Measurements from ENCODE around the gene GRHL3. TPM values are rescaled to one million over a fixed set of nuclear protein-coding genes. Genes with fewer than 3 reads are reported as not detected.

Gene GRHL3
- total RNA-seq, 4 donors from 2014 or later: not detected

DNA sequence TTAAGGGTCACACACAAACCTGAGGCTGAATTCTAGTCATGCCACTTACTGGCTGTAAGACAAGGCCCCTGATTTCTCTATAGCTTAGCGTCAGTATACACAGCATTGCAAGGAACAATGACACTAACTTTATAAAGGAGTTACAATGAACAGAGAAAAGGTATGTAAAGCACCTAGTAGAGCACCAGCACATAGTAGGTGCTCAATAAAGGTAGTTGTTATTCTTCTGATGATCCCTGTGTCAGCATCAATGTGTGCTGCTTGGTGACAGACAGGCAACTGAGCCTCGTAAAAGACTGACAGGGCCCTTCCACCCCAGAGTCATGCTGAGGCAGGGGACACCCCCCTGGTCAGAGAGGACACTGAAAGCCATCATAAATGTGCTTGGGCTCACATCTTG lies 43.2 kb downstream of the GRHL3 start:
- no peak for DNase-seq (ENCODE audit: low spot score in 2 of 2)
- Histone ChIP-seq H3K27ac (no peak overlapping the region), H3K4me3 (no peak overlapping the region), H3K9me3 (no peaks in the 10 kb centered on the region), H3K27me3 (no peaks in the 10 kb centered on the region), H3K4me1 (peaks cover 0 to 8% (median 0%) of the 10 kb centered on the region in 4 donors), H3K36me3 (peaks cover 0 to 28% (median 0%) of the 10 kb centered on the region in 3 donors)
- 88 to 92% methylated on average over 2 of the region's 2 CpGs for WGBS, 2 donors
- no peak for TF ChIP-seq POLR2A (IDR thresholded peaks at IDR 0.05)
- TF ChIP-seq, protein P1, sequence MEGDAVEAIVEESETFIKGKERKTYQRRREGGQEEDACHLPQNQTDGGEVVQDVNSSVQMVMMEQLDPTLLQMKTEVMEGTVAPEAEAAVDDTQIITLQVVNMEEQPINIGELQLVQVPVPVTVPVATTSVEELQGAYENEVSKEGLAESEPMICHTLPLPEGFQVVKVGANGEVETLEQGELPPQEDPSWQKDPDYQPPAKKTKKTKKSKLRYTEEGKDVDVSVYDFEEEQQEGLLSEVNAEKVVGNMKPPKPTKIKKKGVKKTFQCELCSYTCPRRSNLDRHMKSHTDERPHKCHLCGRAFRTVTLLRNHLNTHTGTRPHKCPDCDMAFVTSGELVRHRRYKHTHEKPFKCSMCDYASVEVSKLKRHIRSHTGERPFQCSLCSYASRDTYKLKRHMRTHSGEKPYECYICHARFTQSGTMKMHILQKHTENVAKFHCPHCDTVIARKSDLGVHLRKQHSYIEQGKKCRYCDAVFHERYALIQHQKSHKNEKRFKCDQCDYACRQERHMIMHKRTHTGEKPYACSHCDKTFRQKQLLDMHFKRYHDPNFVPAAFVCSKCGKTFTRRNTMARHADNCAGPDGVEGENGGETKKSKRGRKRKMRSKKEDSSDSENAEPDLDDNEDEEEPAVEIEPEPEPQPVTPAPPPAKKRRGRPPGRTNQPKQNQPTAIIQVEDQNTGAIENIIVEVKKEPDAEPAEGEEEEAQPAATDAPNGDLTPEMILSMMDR (IDR thresholded peaks at IDR 0.05): no peak

DNA sequence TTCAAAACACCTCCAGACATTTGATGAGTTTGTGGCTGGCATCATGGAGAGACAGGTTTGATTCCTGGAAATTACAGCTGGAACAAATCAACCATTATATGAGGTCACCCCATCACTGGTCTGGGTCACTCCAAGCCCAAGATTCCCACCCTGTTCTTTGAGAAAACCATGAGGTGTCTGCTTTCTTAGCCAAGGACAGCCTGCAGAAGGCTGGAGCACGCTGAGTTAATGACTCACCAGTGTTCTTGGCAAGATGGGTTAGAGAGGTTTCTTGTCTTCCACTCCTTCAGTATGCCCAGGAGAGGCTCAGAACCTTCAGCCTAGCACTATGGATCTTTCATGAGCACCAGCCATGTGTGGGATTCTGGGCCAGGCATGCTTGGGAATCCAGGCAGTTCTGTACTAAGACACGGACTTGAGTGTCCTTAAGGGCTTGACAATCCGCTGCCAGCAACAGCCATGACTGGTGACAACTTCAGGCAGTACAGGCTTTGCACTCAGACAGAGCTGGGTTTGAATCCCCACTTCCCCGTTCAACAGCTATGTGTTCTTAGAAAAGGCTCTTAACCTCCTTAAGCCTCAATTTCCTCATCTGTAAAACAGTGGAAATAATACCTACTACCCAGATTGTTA lies 43.9 kb downstream of the GRHL3 start:
- H3K36me3 ChIP-seq: peaks cover 0 to 21% (median 0%) of the 10 kb centered on the region in 3 donors
- WGBS, 2 donors: 64 to 77% methylated on average over 4 of the region's 4 CpGs
- H3K4me1 ChIP-seq: peaks cover 0 to 8% (median 0%) of the 10 kb centered on the region in 4 donors
- no peaks in the 10 kb centered on the region for H3K9me3 ChIP-seq
- TF ChIP-seq EP300 (IDR thresholded peaks at IDR 0.05) (peak in 1 of 2 donors; percentile 50), POLR2A (IDR thresholded peaks at IDR 0.05) (no peak)
- no peak overlapping the region for H3K4me3 ChIP-seq
- H3K27me3 ChIP-seq: no peaks in the 10 kb centered on the region
- peak in 1 of 2 donors; percentile 24 for DNase-seq (ENCODE audit: low spot score in 2 of 2)
- H3K27ac ChIP-seq: no peak overlapping the region

DNA sequence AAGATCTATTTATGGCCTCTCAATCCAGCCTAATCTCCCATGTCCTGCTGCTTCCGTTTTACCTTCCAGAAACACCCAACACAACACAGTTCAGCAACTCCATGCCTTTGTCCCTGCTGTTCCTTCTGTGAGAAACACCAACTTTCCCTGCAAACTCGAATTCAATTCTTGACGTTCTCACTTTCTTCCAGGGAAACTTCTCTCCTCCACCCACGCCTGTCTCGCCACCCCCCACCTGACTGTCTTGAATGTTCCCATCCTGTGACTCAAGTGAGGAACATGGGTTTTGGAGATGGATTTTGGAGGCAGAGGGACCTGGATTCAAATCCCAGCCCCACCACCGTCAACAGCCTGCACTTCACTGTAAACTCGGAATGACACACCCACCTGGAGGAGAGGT lies 44.8 kb downstream of the GRHL3 start:
- WGBS, 2 donors: 75 to 81% methylated on average over 7 of the region's 7 CpGs
- Histone ChIP-seq H3K4me3 (no peak overlapping the region), H3K27me3 (no peaks in the 10 kb centered on the region), H3K36me3 (peaks cover 0 to 15% (median 0%) of the 10 kb centered on the region in 3 donors), H3K9me3 (no peaks in the 10 kb centered on the region), H3K4me1 (peaks cover 0 to 12% (median 0%) of the 10 kb centered on the region in 4 donors), H3K27ac (no peak overlapping the region)
- TF ChIP-seq EP300 (IDR thresholded peaks at IDR 0.05) (no peak), POLR2A (IDR thresholded peaks at IDR 0.05) (no peak)
- TF ChIP-seq, protein P1 (IDR thresholded peaks at IDR 0.05): no peak
- DNase-seq (ENCODE audit: low spot score in 2 of 2): no peak

DNA sequence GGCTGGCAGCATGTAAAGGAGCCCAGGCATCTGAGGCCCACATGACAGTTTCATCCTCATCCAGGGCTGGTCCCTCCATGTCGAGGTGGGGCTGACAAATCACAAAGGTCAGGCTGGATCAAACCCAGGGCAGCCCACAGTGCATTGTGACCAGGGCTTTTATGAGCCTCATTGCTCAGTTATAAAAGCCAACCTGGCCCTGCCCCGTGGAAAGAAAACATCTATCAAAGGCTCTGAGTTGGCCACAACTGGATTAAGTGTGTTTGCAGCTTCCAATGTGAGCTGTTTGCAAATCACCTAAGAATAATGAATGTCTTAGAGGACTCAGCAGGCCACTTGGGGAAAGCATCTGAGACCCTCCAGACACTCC lies 45.4 kb downstream of the GRHL3 start:
- Histone ChIP-seq H3K36me3 (peaks cover 0 to 15% (median 0%) of the 10 kb centered on the region in 3 donors), H3K4me3 (no peak overlapping the region), H3K27me3 (no peaks in the 10 kb centered on the region), H3K4me1 (peaks cover 0 to 12% (median 0%) of the 10 kb centered on the region in 4 donors), H3K9me3 (no peaks in the 10 kb centered on the region), H3K27ac (no peak overlapping the region)
- TF ChIP-seq POLR2A (IDR thresholded peaks at IDR 0.05) (no peak), EP300 (IDR thresholded peaks at IDR 0.05) (no peak)
- TF ChIP-seq, protein P1 (IDR thresholded peaks at IDR 0.05): no peak
- DNase-seq (ENCODE audit: low spot score in 2 of 2): no peak
- WGBS, 2 donors: 16 to 17% methylated on average over 2 of the region's 2 CpGs

DNA sequence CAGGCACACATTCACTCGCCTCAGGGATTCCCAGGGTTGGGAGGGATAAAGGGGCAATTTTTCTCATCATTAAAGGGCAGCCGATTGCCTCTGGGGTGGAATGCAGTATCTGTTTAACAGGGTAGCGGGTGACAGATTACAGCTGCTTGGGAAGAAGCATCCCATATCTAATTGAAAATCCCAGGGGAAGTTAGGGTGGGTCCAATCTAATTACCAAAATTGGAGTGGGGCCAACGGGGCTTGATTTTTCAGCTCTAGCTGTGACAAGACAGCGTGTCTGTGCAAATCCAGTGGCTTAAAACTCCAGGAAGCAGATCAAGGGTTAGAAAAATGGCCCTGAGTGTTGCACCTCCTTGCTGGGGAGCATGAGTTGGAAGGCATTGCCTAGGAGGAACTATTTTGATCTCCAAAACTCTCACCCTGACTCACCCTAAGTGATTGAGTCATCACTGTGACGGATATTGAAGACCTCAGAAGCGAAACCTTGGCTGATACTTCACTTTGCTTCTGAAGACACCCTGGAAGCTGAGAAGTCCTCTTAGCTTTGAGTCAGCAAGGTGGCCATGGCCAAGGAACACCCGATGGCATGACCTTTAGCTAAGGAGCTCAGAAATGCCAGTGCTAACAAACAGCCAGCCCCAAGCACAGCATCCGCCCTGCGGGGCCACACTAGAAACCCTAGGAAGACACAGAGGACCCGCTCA lies 46.0 kb downstream of the GRHL3 start:
- peaks cover 0 to 12% (median 0%) of the 10 kb centered on the region in 4 donors for H3K4me1 ChIP-seq
- no peak overlapping the region for H3K4me3 ChIP-seq
- H3K27ac ChIP-seq: peak overlapping the region in 1 of 4 donors; percentile 9
- WGBS, 2 donors: 74 to 79% methylated on average over 11 of the region's 11 CpGs
- peak in 1 of 2 donors; percentile 31 for DNase-seq (ENCODE audit: low spot score in 2 of 2)
- H3K36me3 ChIP-seq: peaks cover 0 to 10% (median 0%) of the 10 kb centered on the region in 3 donors
- H3K27me3 ChIP-seq: no peaks in the 10 kb centered on the region
- TF ChIP-seq EP300 (IDR thresholded peaks at IDR 0.05): peak in 1 of 2 donors; percentile 59
- TF ChIP-seq POLR2A (IDR thresholded peaks at IDR 0.05): no peak
- TF ChIP-seq, protein P1 (IDR thresholded peaks at IDR 0.05): no peak
- no peaks in the 10 kb centered on the region for H3K9me3 ChIP-seq

Measured in tibial nerve (tissue), 4 donors.